ENCODE measurements around the gene ARL10. TPM values are rescaled to one million over a fixed set of nuclear protein-coding genes. Genes with fewer than 3 reads are reported as not detected.

The ARL10 gene
- total RNA-seq, 2 experiments from 2014 or later = 8.6 to 11.0 TPM

- CTCF ChIA-PET = interaction anchor here (1.0 kb wide), 1 partner anchor 9 kb away, joined by 3 read pairs; no protein-coding TSS in a partner anchor
Observed at GRCh38 chr5:176350416-176350815, 14.9 kb upstream of the ARL10 start.

GRCh38 chr5:176352116-176352878 lies 13.0 kb upstream of the ARL10 start:
- ChIA-PET POLR2A (interaction anchor here (0.5 to 1.9 kb wide), 3 partner anchors 9 to 76 kb away, joined by 3 to 7 read pairs (median 4); partner anchors contain the start of gene KIAA1191), CTCF (interaction anchor here (0.6 to 1.4 kb wide), 2 partner anchors 10 to 997 kb away, joined by 3 to 4 read pairs; partner anchors contain the start of gene KIAA1191)
- peaks cover 12% of the 10 kb centered on the region for H3K4me1 Mint-ChIP-seq (ENCODE audit: low read depth)
- H3K4me3 Mint-ChIP-seq = no peak overlapping the region
- peaks cover 77% of the 10 kb centered on the region for H3K36me3 Mint-ChIP-seq (ENCODE audit: low read depth)
- DNase-seq (no peak), ATAC-seq (no peak)
- H3K27ac Mint-ChIP-seq = peak overlapping the region; percentile 20
- H3K27me3 Mint-ChIP-seq (ENCODE audit: low read depth) = no peaks in the 10 kb centered on the region
- no peaks in the 10 kb centered on the region for H3K9me3 Mint-ChIP-seq (ENCODE audit: insufficient read depth)

More at GRCh38 chr5:176350416-176350815, 14.9 kb upstream of the ARL10 start:
- H3K27me3 Mint-ChIP-seq (ENCODE audit: low read depth) = no peaks in the 10 kb centered on the region
- no peaks in the 10 kb centered on the region for H3K9me3 Mint-ChIP-seq (ENCODE audit: insufficient read depth)
- H3K4me3 Mint-ChIP-seq = no peak overlapping the region
- POLR2A ChIA-PET = interaction anchor here (0.7 to 1.5 kb wide), 2 partner anchors 10 to 11 kb away, joined by 3 to 6 read pairs; partner anchors contain the start of gene KIAA1191
- H3K4me1 Mint-ChIP-seq (ENCODE audit: low read depth) = peaks cover 11% of the 10 kb centered on the region
- H3K36me3 Mint-ChIP-seq (ENCODE audit: low read depth) = peaks cover 80% of the 10 kb centered on the region
- ATAC-seq (no peak), DNase-seq (no peak)
- H3K27ac Mint-ChIP-seq = no peak overlapping the region

- H3K27me3 Mint-ChIP-seq (ENCODE audit: low read depth) = no peaks in the 10 kb centered on the region
- H3K27ac Mint-ChIP-seq = no peak overlapping the region
- ChIA-PET CTCF (interaction anchor here (1.1 kb wide), 1 partner anchor 243 kb away, joined by 3 read pairs; no protein-coding TSS in a partner anchor), POLR2A (interaction anchor here (1.9 kb wide), 1 partner anchor 8 kb away, joined by 7 read pairs; the partner anchor contains the start of gene KIAA1191)
- no peaks in the 10 kb centered on the region for H3K9me3 Mint-ChIP-seq (ENCODE audit: insufficient read depth)
- H3K4me1 Mint-ChIP-seq (ENCODE audit: low read depth) = peaks cover 23% of the 10 kb centered on the region
- ATAC-seq (peak; percentile 21), DNase-seq (no peak)
- peaks cover 75% of the 10 kb centered on the region for H3K36me3 Mint-ChIP-seq (ENCODE audit: low read depth)
- H3K4me3 Mint-ChIP-seq = no peak overlapping the region
Observed at GRCh38 chr5:176353533-176353932, 11.8 kb upstream of the ARL10 start.

- Mint-ChIP-seq H3K36me3 (ENCODE audit: low read depth) (peaks cover 64% of the 10 kb centered on the region), H3K4me1 (ENCODE audit: low read depth) (peaks cover 28% of the 10 kb centered on the region), H3K9me3 (ENCODE audit: insufficient read depth) (no peaks in the 10 kb centered on the region), H3K27me3 (ENCODE audit: low read depth) (no peaks in the 10 kb centered on the region), H3K4me3 (no peak overlapping the region), H3K27ac (no peak overlapping the region)
- POLR2A ChIA-PET = no interaction called here
- CTCF ChIA-PET = no interaction called here
- ATAC-seq (no peak), DNase-seq (no peak)
Observed at GRCh38 chr5:176355400-176356178, 9.7 kb upstream of the ARL10 start.

- POLR2A ChIA-PET = no interaction called here
- CTCF ChIA-PET = no interaction called here
- Mint-ChIP-seq H3K27me3 (ENCODE audit: low read depth) (no peaks in the 10 kb centered on the region), H3K4me3 (no peak overlapping the region), H3K4me1 (ENCODE audit: low read depth) (peaks cover 26% of the 10 kb centered on the region), H3K9me3 (ENCODE audit: insufficient read depth) (no peaks in the 10 kb centered on the region), H3K27ac (no peak overlapping the region), H3K36me3 (ENCODE audit: low read depth) (peaks cover 60% of the 10 kb centered on the region)
- no peak for ATAC-seq
- DNase-seq = no peak
Observed at GRCh38 chr5:176356179-176356566, 9.1 kb upstream of the ARL10 start.

GRCh38 chr5:176359658-176360057 lies 5.6 kb upstream of the ARL10 start:
- Mint-ChIP-seq H3K4me1 (ENCODE audit: low read depth) (peaks cover 36% of the 10 kb centered on the region), H3K9me3 (ENCODE audit: insufficient read depth) (no peaks in the 10 kb centered on the region), H3K27me3 (ENCODE audit: low read depth) (no peaks in the 10 kb centered on the region), H3K4me3 (peak overlapping the region; percentile 70), H3K27ac (peak overlapping the region; percentile 39), H3K36me3 (ENCODE audit: low read depth) (peaks cover 33% of the 10 kb centered on the region)
- CTCF ChIA-PET = interaction anchor here (0.7 kb wide), 1 partner anchor 10 kb away, joined by 3 read pairs; no protein-coding TSS in a partner anchor
- ATAC-seq = no peak
- no peak for DNase-seq
- POLR2A ChIA-PET = interaction anchor here (2.2 kb wide), 1 partner anchor 9 kb away, joined by 6 read pairs; no protein-coding TSS in a partner anchor

- H3K36me3 Mint-ChIP-seq (ENCODE audit: low read depth) = peaks cover 24% of the 10 kb centered on the region
- H3K27ac Mint-ChIP-seq = peak overlapping the region; percentile 99
- no peaks in the 10 kb centered on the region for H3K27me3 Mint-ChIP-seq (ENCODE audit: low read depth)
- peak overlapping the region; percentile 99 for H3K4me3 Mint-ChIP-seq
- peaks cover 40% of the 10 kb centered on the region for H3K4me1 Mint-ChIP-seq (ENCODE audit: low read depth)
- ATAC-seq (peak; percentile 4), DNase-seq (peak; percentile 28)
- POLR2A ChIA-PET = interaction anchor here (1.4 to 2.5 kb wide), 6 partner anchors 8 to 175 kb away, joined by 4 to 10 read pairs (median 6); no protein-coding TSS in a partner anchor
- H3K9me3 Mint-ChIP-seq (ENCODE audit: insufficient read depth) = no peaks in the 10 kb centered on the region
- CTCF ChIA-PET = interaction anchor here (1.0 to 1.6 kb wide), 2 partner anchors 8 to 87 kb away, joined by 3 to 4 read pairs; partner anchors contain the start of gene FAF2
Observed at GRCh38 chr5:176360894-176361436, 4.3 kb upstream of the ARL10 start.

- ChIA-PET POLR2A (interaction anchor here (0.6 to 2.5 kb wide), 8 partner anchors 9 to 475 kb away, joined by 3 to 10 read pairs (median 6); no protein-coding TSS in a partner anchor), CTCF (interaction anchor here (0.8 to 1.6 kb wide), 6 partner anchors 9 to 286 kb away, joined by 3 to 6 read pairs (median 4); partner anchors contain the start of genes RNF44 and TSPAN17)
- ATAC-seq = peak; percentile 92
- H3K27me3 Mint-ChIP-seq (ENCODE audit: low read depth) = no peaks in the 10 kb centered on the region
- peak; percentile 97 for DNase-seq
- H3K36me3 Mint-ChIP-seq (ENCODE audit: low read depth) = peaks cover 23% of the 10 kb centered on the region
- H3K9me3 Mint-ChIP-seq (ENCODE audit: insufficient read depth) = no peaks in the 10 kb centered on the region
- peak within 1 kb of the TSS; percentile 99 for H3K27ac Mint-ChIP-seq
- H3K4me3 Mint-ChIP-seq = peak within 1 kb of the TSS; percentile 99
- peaks cover 42% of the 10 kb centered on the region for H3K4me1 Mint-ChIP-seq (ENCODE audit: low read depth)
Observed at GRCh38 chr5:176361437-176362232, 3.7 kb upstream of the ARL10 start, which contains the start of gene KIAA1191. KIAA1191 (minus strand) TSS chr5:176361764; CDS start chr5:176359508, 2,256 bp downstream.

- CTCF ChIA-PET = interaction anchor here (0.8 to 1.6 kb wide), 6 partner anchors 10 to 285 kb away, joined by 3 to 6 read pairs (median 4); partner anchors contain the start of genes RNF44 and TSPAN17
- Mint-ChIP-seq H3K27ac (peak overlapping the region; percentile 99), H3K4me3 (peak overlapping the region; percentile 99), H3K9me3 (ENCODE audit: insufficient read depth) (no peaks in the 10 kb centered on the region), H3K36me3 (ENCODE audit: low read depth) (peaks cover 23% of the 10 kb centered on the region), H3K27me3 (ENCODE audit: low read depth) (no peaks in the 10 kb centered on the region), H3K4me1 (ENCODE audit: low read depth) (peaks cover 45% of the 10 kb centered on the region)
- POLR2A ChIA-PET = interaction anchor here (0.6 to 2.5 kb wide), 8 partner anchors 9 to 475 kb away, joined by 3 to 10 read pairs (median 4); no protein-coding TSS in a partner anchor
- DNase-seq (no peak), ATAC-seq (no peak)
Observed at GRCh38 chr5:176362233-176362490, 3.1 kb upstream of the ARL10 start.

- Mint-ChIP-seq H3K27ac (peak overlapping the region; percentile 64), H3K4me3 (peak overlapping the region; percentile 72), H3K36me3 (ENCODE audit: low read depth) (peaks cover 9% of the 10 kb centered on the region), H3K9me3 (ENCODE audit: insufficient read depth) (no peaks in the 10 kb centered on the region), H3K4me1 (ENCODE audit: low read depth) (peaks cover 36% of the 10 kb centered on the region), H3K27me3 (ENCODE audit: low read depth) (no peaks in the 10 kb centered on the region)
- no peak for ATAC-seq
- CTCF ChIA-PET = interaction anchor here (1.1 kb wide), 1 partner anchor 83 kb away, joined by 3 read pairs; the partner anchor contains the start of gene FAF2
- peak; percentile 49 for DNase-seq
- POLR2A ChIA-PET = no interaction called here
Observed at GRCh38 chr5:176364765-176365350, 429 bp upstream of the ARL10 start.
